Parathyroid adenoma (tissue), 2 donors: Measurements from ENCODE around the gene ADSL.

Experiments used
- H2AFZ ChIP-seq: fragments of 300-600 bp; sonication (generic); one replicate; pipeline ENCODE4 v1.7.0; 2017; ENCODE audit warnings: antibody characterized with exemption, mild to moderate bottlenecking
- H3K27ac ChIP-seq: fragments of 300-600 bp; sonication (generic); one replicate; pipeline ENCODE4 v1.7.0; 2017
- H3K27me3 ChIP-seq: fragments of 300-600 bp; sonication (generic); one replicate; pipeline ENCODE4 v1.7.0; 2017; ENCODE audit warnings: low read length; ENCODE audit not compliant: control insufficient read depth, insufficient read depth
- H3K36me3 ChIP-seq: fragments of 300-600 bp; sonication (generic); one replicate; pipeline ENCODE4 v1.7.0; 2017; ENCODE audit warnings: low read length; ENCODE audit not compliant: control insufficient read depth, insufficient read depth
- H3K4me1 ChIP-seq: fragments of 300-600 bp; sonication (generic); one replicate; pipeline ENCODE4 v1.7.0; 2017; ENCODE audit warnings: control low read depth
- H3K4me2 ChIP-seq: fragments of 300-600 bp; sonication (generic); one replicate; pipeline ENCODE4 v1.7.0; 2017; ENCODE audit warnings: low read length
- H3K4me3 ChIP-seq: fragments of 300-600 bp; sonication (generic); one replicate; pipeline ENCODE4 v1.7.0; 2017; ENCODE audit warnings: low read depth, low read length
- H3K79me2 ChIP-seq: fragments of 300-600 bp; sonication (generic); one replicate; pipeline ENCODE4 v1.7.0; 2017; ENCODE audit warnings: control low read depth
- H3K9ac ChIP-seq: fragments of 300-600 bp; sonication (generic); one replicate; pipeline ENCODE4 v1.7.0; 2017; ENCODE audit warnings: mild to moderate bottlenecking
- H3K9me3 ChIP-seq: fragments of 300-600 bp; sonication (generic); one replicate; pipeline ENCODE4 v1.7.0; 2017; ENCODE audit warnings: low read length; ENCODE audit not compliant: control insufficient read depth
- TF ChIP-seq, protein P1 (sequence below): fragments of 300-600 bp; sonication (generic); IDR thresholded peaks from one replicate; pipeline ENCODE4 v1.7.0; 2017; ENCODE audit warnings: antibody characterized with exemption, mild to moderate bottlenecking
- donor health status: primary hyperparathyroidism.

Gene ADSL

DNA sequence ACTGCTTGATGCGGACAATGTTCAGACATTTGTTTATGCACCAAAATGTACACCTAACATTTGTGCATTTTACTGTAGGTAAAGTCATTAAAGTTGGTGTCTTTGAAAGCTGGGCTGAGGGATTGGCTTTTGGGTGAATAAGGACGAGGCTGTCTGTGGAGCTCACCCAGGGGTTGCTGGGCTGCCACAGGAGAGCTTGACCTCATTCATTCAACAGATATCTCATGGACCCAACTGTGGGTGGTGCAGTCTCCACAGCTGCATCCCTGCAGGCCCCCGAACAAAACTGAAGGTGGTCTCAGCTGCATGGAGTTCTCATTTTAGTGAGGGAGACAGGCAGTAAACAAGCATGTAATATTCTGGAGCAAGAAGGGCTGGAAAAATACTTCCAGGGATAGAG lies 56.8 kb downstream of the ADSL start:
- H3K27ac ChIP-seq = no peak overlapping the region
- TF ChIP-seq, protein P1, sequence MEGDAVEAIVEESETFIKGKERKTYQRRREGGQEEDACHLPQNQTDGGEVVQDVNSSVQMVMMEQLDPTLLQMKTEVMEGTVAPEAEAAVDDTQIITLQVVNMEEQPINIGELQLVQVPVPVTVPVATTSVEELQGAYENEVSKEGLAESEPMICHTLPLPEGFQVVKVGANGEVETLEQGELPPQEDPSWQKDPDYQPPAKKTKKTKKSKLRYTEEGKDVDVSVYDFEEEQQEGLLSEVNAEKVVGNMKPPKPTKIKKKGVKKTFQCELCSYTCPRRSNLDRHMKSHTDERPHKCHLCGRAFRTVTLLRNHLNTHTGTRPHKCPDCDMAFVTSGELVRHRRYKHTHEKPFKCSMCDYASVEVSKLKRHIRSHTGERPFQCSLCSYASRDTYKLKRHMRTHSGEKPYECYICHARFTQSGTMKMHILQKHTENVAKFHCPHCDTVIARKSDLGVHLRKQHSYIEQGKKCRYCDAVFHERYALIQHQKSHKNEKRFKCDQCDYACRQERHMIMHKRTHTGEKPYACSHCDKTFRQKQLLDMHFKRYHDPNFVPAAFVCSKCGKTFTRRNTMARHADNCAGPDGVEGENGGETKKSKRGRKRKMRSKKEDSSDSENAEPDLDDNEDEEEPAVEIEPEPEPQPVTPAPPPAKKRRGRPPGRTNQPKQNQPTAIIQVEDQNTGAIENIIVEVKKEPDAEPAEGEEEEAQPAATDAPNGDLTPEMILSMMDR = no peak
- no peaks in the 10 kb centered on the region for H3K36me3 ChIP-seq

DNA sequence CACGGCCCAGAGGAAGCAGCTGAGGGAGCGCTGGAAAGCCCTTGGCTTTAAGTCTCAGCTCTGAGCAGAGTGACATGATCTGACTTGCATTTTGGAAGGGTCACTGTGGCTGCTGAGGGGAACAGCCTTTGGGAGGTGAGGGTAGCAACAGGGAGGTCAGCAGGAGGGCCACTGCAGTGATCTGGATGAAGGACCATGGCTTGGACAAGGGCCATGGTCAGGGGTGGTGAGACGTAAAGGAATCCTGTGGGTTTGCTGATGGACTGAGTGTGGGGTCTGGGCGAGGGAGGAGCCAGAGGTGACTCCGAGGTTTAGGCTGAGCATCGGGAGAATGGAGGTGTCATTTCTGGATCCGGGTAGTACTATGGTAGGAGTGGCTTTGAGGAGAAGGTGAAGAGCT lies 57.4 kb downstream of the ADSL start:
- H3K9me3 ChIP-seq = no peaks in the 10 kb centered on the region
- H3K9ac ChIP-seq = no peak overlapping the region
- H3K27ac ChIP-seq = no peak overlapping the region
- no peaks in the 10 kb centered on the region for H3K79me2 ChIP-seq
- H3K4me1 ChIP-seq = no peaks in the 10 kb centered on the region
- H3K27me3 ChIP-seq = no peaks in the 10 kb centered on the region
- H3K4me3 ChIP-seq = no peak overlapping the region
- TF ChIP-seq, protein P1 = no peak
- no peaks in the 10 kb centered on the region for H3K36me3 ChIP-seq
- H3K4me2 ChIP-seq = no peak overlapping the region
- no peak overlapping the region for H2AFZ ChIP-seq

More for the DNA sequence above, 56.8 kb downstream of the ADSL start:
- Histone ChIP-seq H3K4me3 (no peak overlapping the region), H3K27me3 (no peaks in the 10 kb centered on the region), H3K4me1 (no peaks in the 10 kb centered on the region), H3K9ac (no peak overlapping the region), H3K9me3 (no peaks in the 10 kb centered on the region), H3K79me2 (no peaks in the 10 kb centered on the region), H3K4me2 (no peak overlapping the region), H2AFZ (no peak overlapping the region)

DNA sequence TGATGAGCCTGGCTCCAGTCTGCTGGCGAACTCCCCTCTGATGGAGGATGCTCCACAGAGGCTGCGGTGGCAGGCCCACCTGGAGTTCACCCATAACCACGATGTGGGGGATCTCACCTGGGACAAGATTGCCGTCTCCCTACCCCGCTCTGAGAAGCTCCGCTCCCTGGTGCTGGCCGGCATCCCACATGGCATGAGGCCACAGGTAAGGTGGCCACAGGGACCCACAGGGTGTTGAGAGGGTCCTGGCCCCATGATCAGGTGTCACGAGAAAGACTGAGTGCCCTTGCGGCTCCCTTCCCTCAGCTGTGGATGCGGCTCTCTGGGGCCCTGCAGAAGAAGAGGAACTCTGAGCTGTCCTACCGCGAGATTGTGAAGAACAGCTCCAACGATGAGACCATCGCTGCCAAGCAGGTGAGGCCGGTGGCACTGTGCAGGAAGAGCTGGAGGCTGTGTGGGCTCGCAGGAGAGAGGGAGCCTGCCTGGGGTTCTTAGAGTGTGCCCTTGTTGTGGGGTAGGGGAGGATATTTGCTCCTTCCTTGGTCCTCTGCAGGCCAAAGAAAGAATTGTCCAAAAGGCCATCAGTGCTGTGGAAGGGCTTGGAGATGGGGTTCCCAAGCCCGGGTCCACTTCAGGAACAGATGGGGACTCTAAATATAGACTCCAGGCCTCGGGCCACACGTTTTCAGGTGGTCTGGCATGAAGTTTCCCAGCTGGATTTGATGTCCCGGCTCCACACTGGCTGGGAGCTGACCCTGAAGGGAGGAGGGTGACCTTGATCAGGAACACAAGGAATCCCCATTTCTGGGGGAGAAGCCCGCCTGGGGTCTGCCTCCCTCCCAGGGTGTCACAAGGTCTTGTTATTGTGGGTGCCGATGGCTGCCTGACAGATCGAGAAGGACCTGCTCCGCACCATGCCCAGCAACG lies 58.2 kb downstream of the ADSL start:
- no peaks in the 10 kb centered on the region for H3K79me2 ChIP-seq

DNA sequence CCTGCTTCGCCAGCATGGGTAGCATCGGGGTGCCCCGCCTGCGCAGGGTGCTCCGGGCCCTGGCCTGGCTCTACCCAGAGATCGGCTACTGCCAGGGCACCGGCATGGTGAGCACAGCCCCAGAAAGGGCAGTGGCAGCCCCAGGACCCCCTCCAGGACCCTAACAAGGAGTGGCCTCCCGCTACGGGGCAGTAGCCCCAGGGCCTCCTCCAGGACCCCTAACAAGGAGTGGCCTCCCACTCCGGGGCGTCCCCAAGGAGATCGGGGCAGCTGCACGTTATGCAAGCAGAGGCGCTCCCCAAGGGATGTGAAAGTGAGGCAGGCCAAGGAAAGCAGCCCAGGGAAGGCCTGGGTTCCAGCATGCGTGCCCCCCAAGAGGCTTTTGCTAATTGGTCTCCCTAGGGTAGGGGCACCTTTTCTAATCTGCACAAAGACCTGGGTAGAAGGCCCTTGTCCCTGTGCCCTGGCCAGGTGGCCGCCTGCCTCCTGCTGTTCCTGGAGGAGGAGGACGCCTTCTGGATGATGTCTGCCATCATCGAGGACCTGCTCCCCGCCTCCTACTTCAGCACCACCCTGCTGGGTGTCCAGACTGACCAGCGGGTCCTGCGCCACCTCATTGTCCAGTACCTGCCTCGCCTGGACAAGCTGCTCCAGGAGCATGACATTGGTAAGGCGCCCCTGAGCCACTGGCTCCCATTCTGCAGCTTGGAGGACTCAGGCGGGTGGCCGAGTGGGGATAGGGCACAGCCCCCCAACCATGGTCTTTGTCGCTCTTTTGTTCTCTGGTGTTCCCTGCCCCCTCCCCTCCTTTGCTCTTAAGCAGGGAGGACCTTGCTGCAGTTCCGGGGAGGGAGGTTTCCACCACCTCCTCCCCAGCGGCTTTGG lies 59.1 kb downstream of the ADSL start:
- H3K36me3 ChIP-seq = no peaks in the 10 kb centered on the region
- no peak overlapping the region for H3K4me3 ChIP-seq
- TF ChIP-seq, protein P1 = no peak

More for the DNA sequence above, 58.2 kb downstream of the ADSL start:
- no peaks in the 10 kb centered on the region for H3K27me3 ChIP-seq
- TF ChIP-seq, protein P1 = no peak
- H3K4me2 ChIP-seq = no peak overlapping the region
- H3K4me3 ChIP-seq = no peak overlapping the region
- H3K4me1 ChIP-seq = no peaks in the 10 kb centered on the region
- H3K27ac ChIP-seq = no peak overlapping the region
- no peaks in the 10 kb centered on the region for H3K36me3 ChIP-seq
- no peak overlapping the region for H2AFZ ChIP-seq
- H3K9ac ChIP-seq = no peak overlapping the region
- no peaks in the 10 kb centered on the region for H3K9me3 ChIP-seq

More for the DNA sequence above, 59.1 kb downstream of the ADSL start:
- Histone ChIP-seq H3K27me3 (no peaks in the 10 kb centered on the region), H3K4me1 (no peaks in the 10 kb centered on the region), H3K4me2 (no peak overlapping the region), H3K27ac (no peak overlapping the region), H3K9me3 (no peaks in the 10 kb centered on the region), H3K79me2 (no peaks in the 10 kb centered on the region), H2AFZ (no peak overlapping the region), H3K9ac (no peak overlapping the region)
